Esophagus squamous epithelium (tissue), 4 donors: ENCODE data around the gene KBTBD12.

Experiments
- CTCF ChIP-seq, 6 experiments: fragments of 450-650 bp in 4 of 6; fragments of 200-600 bp in 2 of 6; sonication (generic) in 2 of 6; IDR thresholded peaks; one replicate each; pipeline ENCODE4 v1.5.1; 2016 to 2019; ENCODE audit warnings: antibody characterized with exemption in 6 of 6, mild to moderate bottlenecking in 4 of 6, moderate library complexity in 4 of 6
- POLR2A ChIP-seq, 4 donors: fragments of 450-650 bp; IDR thresholded peaks; one replicate each; pipeline ENCODE4 v1.6.1; 2017; ENCODE audit warnings: antibody characterized with exemption in 4 of 4, mild to moderate bottlenecking in 4 of 4, moderate library complexity in 3 of 4

- no peak for TF ChIP-seq CTCF (IDR thresholded peaks at IDR 0.05)
- no peak for TF ChIP-seq POLR2A (IDR thresholded peaks at IDR 0.05)
Observed at GRCh38 chr3:127988770-127989557, 73.9 kb downstream of the KBTBD12 start.
